ENCODE measurements around the gene LIME1. TPM values are rescaled to one million over a fixed set of nuclear protein-coding genes. Genes with fewer than 3 reads are reported as not detected.

LIME1 gene
- total and polyA plus RNA-seq, 9 of the 15 experiments (the other 6 are each of a cell fraction or from before 2014, with no cell fraction given) = 0.11 to 17.1 (median 2.8) TPM; not detected in 2

GRCh38 chr20:63785691-63786131 lies 49.2 kb downstream of the LIME1 start:
- FAIRE-seq (no peak), DNase-seq (ENCODE audit: extremely low read depth in 1 of 4, low spot score in 3 of 4) (no peak), ATAC-seq (no peak)
- Histone ChIP-seq H3K9me3 (replicated peaks; ENCODE audit: control insufficient read depth, insufficient read depth, low read depth, low read length) (no peaks in the 10 kb centered on the region), H3K27ac (ENCODE audit: extremely low read depth, low read depth, low read length) (no peak overlapping the region), H3K4me3 (no peak overlapping the region), H3K79me2 (ENCODE audit: control insufficient read depth, insufficient read depth, low read length) (no peaks in the 10 kb centered on the region), H3K27me3 (ENCODE audit: control insufficient read depth in 2 of 2, insufficient read depth in 2 of 2, low read length in 2 of 2) (peaks cover 0 to 15% of the 10 kb centered on the region in 2 experiments; a peak in 2 of 5 replicates), H3K9ac (ENCODE audit: insufficient read depth in 1 of 2, low read depth in 2 of 2, low read length in 2 of 2) (no peak overlapping the region), H2AFZ (ENCODE audit: low read depth, low read length) (no peak overlapping the region), H3K4me1 (replicated peaks in 1 of 2; ENCODE audit: control insufficient read depth in 2 of 2, insufficient read depth in 2 of 2, low read length in 2 of 2) (peaks cover 0 to 35% of the 10 kb centered on the region in 2 experiments; a peak in 2 of 5 replicates), H3K4me2 (ENCODE audit: insufficient read depth, low read length) (no peak overlapping the region), H3K36me3 (ENCODE audit: control insufficient read depth, insufficient read depth, low read length) (no peaks in the 10 kb centered on the region), H4K20me1 (replicated peaks; ENCODE audit: control insufficient read depth, insufficient read depth, low read length) (no peaks in the 10 kb centered on the region), H3K9me1 (ENCODE audit: control insufficient read depth, insufficient read depth, low read length) (no peaks in the 10 kb centered on the region)
- WGBS (ENCODE audit: insufficient coverage, low coverage, missing lambda C conversion rate) = 32% methylated on average over 14 of the region's 14 CpGs
- in situ Hi-C loops (cut with MboI) = no loop called here
- no TSS peak for BruUV-seq (replicated peaks)
- CTCF ChIA-PET (ENCODE audit: low intra/inter-chr PET ratio) = interaction anchor here (0.7 to 1.2 kb wide), 2 partner anchors 78 to 189 kb away, joined by 3 to 6 read pairs; no protein-coding TSS in a partner anchor
- POLR2A ChIA-PET = interaction anchor here (0.8 to 1.8 kb wide), 5 partner anchors 8 to 41 kb away, joined by 3 to 5 read pairs (median 4); no protein-coding TSS in a partner anchor
- TF ChIP-seq ZNF511 (CRISPR knock-in tag; IDR thresholded peaks at IDR 0.05) = no peak
- TF ChIP-seq ELK3 (CRISPR knock-in tag; IDR thresholded peaks at IDR 0.05) = no peak
- no peak for TF ChIP-seq ETV6 (IDR thresholded peaks at IDR 0.05; ENCODE audit: borderline replicate concordance in 1 of 2, low read depth in 2 of 2, low read length in 1 of 2)
- no peak for TF ChIP-seq ETV6 (CRISPR knock-in tag; IDR thresholded peaks at IDR 0.05; ENCODE audit: borderline replicate concordance)
- no peak for TF ChIP-seq ZNF324 (CRISPR knock-in tag; IDR thresholded peaks at IDR 0.05)
- intact Hi-C loops (cut with micrococcal nuclease) = loop anchor here (10.0 kb wide), 2 partner anchors 81 to 189 kb away; partner anchors contain the start of genes ARFRP1, SAMD10 and ZGPAT
